GM06990 (cell line): ENCODE measurements around the gene AGAP9.
A peak's percentile ranks its signal among the peaks of the same experiment; 100 is the strongest.
"Not testable (repeated sequence)": the region's sequence is repeated elsewhere in the genome, so short reads cannot be mapped to it uniquely, and the experiment has no call there.

Source experiments
- DNase-seq: peaks from one replicate; pipeline ENCODE4 v3.0.0-alpha.2; 2011; ENCODE audit not compliant: insufficient read length; ENCODE audit errors: extremely low read depth
- H3K27me3 ChIP-seq: replicated peaks from 2 replicates; pipeline ENCODE4 v1.6.0; 2011; ENCODE audit warnings: low read length; ENCODE audit not compliant: control insufficient read depth, insufficient read depth
- H3K36me3 ChIP-seq: 2 replicates; pipeline ENCODE4 v1.5.1; 2011; ENCODE audit warnings: low read length; ENCODE audit not compliant: control insufficient read depth, insufficient read depth
- H3K4me3 ChIP-seq: replicated peaks from 2 replicates; pipeline ENCODE4 v1.5.1; 2011; ENCODE audit warnings: low read depth, mild to moderate bottlenecking, control low read depth, low read length
- CTCF ChIP-seq: IDR thresholded peaks from 2 replicates; pipeline ENCODE4 v1.5.1; 2011; ENCODE audit warnings: low read length, control low read depth, mild to moderate bottlenecking, inconsistent platforms; ENCODE audit not compliant: insufficient read depth, poor library complexity, severe bottlenecking

The AGAP9 gene

GRCh38 chr10:47461261-47461687 lies 62.2 kb downstream of the AGAP9 start:
- DNase-seq, H3K4me3 ChIP-seq: not testable (repeated sequence)
- TF ChIP-seq CTCF = peak; percentile 17

GRCh38 chr10:47458466-47459154 lies 64.8 kb downstream of the AGAP9 start:
- Histone ChIP-seq H3K27me3 (no peaks in the 10 kb centered on the region; the same call in 1 of the 2 replicates), H3K36me3 (no peaks in the 10 kb centered on the region), H3K4me3 (no peak overlapping the region)
- TF ChIP-seq CTCF = no peak
- DNase-seq = no peak

More at GRCh38 chr10:47461261-47461687, 62.2 kb downstream of the AGAP9 start:
- H3K36me3 ChIP-seq, H3K27me3 ChIP-seq: not testable (repeated sequence)

- DNase-seq = no peak
- no peak for TF ChIP-seq CTCF
- Histone ChIP-seq H3K27me3 (no peaks in the 10 kb centered on the region; the same call in 1 of the 2 replicates), H3K36me3 (no peaks in the 10 kb centered on the region), H3K4me3 (no peak overlapping the region)
Observed at GRCh38 chr10:47457826-47458225, 65.6 kb downstream of the AGAP9 start.

- H3K36me3 ChIP-seq = no peaks in the 10 kb centered on the region
- no peak overlapping the region for H3K4me3 ChIP-seq
- peaks cover under 1% of the 10 kb centered on the region; the same call in 1 of the 2 replicates for H3K27me3 ChIP-seq
- DNase-seq = no peak
- TF ChIP-seq CTCF = no peak
Observed at GRCh38 chr10:47457528-47457820, 66.0 kb downstream of the AGAP9 start.

- Histone ChIP-seq H3K4me3 (no peak overlapping the region), H3K36me3 (no peaks in the 10 kb centered on the region), H3K27me3 (peaks cover 1% of the 10 kb centered on the region; the same call in 1 of the 2 replicates)
- no peak for TF ChIP-seq CTCF
- no peak for DNase-seq
Observed at GRCh38 chr10:47456794-47457527, 66.5 kb downstream of the AGAP9 start.
